K562 (cell line): Measurements from ENCODE around the gene ENTREP1. TPM values are rescaled to one million over a fixed set of nuclear protein-coding genes. Genes with fewer than 3 reads are reported as not detected.

ENCODE experiments used
- ATAC-seq: fragments of 200-7000 bp; cut with Tn5 transposase; 3 replicates; pipeline ENCODE4 v1.9.1; 2020; ENCODE audit warnings: moderate library complexity
- BruUV-seq: library from RNA; stranded (reverse); fragments of 400-500 nt; replicated peaks from 2 replicates; lab custom pipeline; 2021; lab: Mats Ljungman, UMichigan
- CTCF ChIA-PET: fragments of 300-600 bp; formaldehyde crosslinking; extraction: SDS; loops from one replicate; lab custom pipeline; 2021; ENCODE audit warnings: low intra/inter-chr PET ratio; lab: Yijun Ruan, JAX
- POLR2A ChIA-PET: fragments of 300-600, 350-650 bp; sonication (Branson Sonifier 250); formaldehyde crosslinking; extraction: SDS; loops from one replicate; lab custom pipeline; 2021; ENCODE audit warnings: antibody characterized with exemption, inconsistent platforms; lab: Yijun Ruan, JAX
- DNase-seq, 4 experiments: peaks; one replicate each; pipeline versions ENCODE4 v3.0.0 to v3.0.0-alpha.2; 2011 to 2018; ENCODE audit warnings: low spot score in 3 of 4, mixed read lengths in 3 of 4; ENCODE audit errors: extremely low read depth in 1 of 4
- FAIRE-seq: peaks from 2 replicates; lab custom pipeline; 2011; peaks lifted over from hg19 to GRCh38; lab: Jason Lieb, UNC
- H2AFZ ChIP-seq: 2 replicates; pipeline ENCODE4 v1.6.0; 2011; ENCODE audit warnings: low read depth, low read length, control low read depth, inconsistent platforms
- H3K27ac ChIP-seq: fragments of 200-600 bp; 3 replicates; pipeline ENCODE4 v1.8.0; 2011; ENCODE audit warnings: low read depth, mild to moderate bottlenecking, control low read depth, inconsistent platforms, low read length, moderate library complexity, mixed read lengths; ENCODE audit errors: extremely low read depth
- H3K27me3 ChIP-seq, 2 experiments: fragments of 300-600 bp in 1 of 2; 2 replicates in 1 of 2; 3 replicates in 1 of 2; pipeline versions ENCODE4 v1.6.0 to v1.8.0; 2011; ENCODE audit warnings: inconsistent platforms in 2 of 2, low read length in 2 of 2, mild to moderate bottlenecking in 1 of 2, mixed read lengths in 1 of 2, moderate library complexity in 1 of 2; ENCODE audit not compliant: control insufficient read depth in 2 of 2, insufficient read depth in 2 of 2
- H3K36me3 ChIP-seq: fragments of 300-600 bp; 3 replicates; pipeline ENCODE4 v1.8.0; 2011; ENCODE audit warnings: mild to moderate bottlenecking, low read length, inconsistent platforms; ENCODE audit not compliant: control insufficient read depth, insufficient read depth
- H3K4me1 ChIP-seq, 2 experiments: fragments of 200-600 bp in 1 of 2; replicated peaks in 1 of 2; 2 replicates in 1 of 2; 3 replicates in 1 of 2; pipeline versions ENCODE4 v1.5.1 to v1.8.0; 2011; ENCODE audit warnings: inconsistent platforms in 2 of 2, low read length in 2 of 2, mild to moderate bottlenecking in 1 of 2, mixed read lengths in 1 of 2, moderate library complexity in 1 of 2; ENCODE audit not compliant: control insufficient read depth in 2 of 2, insufficient read depth in 2 of 2
- H3K4me2 ChIP-seq: 2 replicates; pipeline ENCODE4 v1.6.1; 2011; ENCODE audit warnings: low read length, control low read depth, inconsistent platforms, mixed read lengths; ENCODE audit not compliant: insufficient read depth
- H3K4me3 ChIP-seq: fragments of 200-600 bp; sonication (generic), shearing (Covaris generic); 2 replicates; pipeline ENCODE4 v1.5.1; 2016; ENCODE audit warnings: control low read depth, inconsistent platforms
- H3K79me2 ChIP-seq: fragments of 200-600 bp; 3 replicates; pipeline ENCODE4 v1.8.0; 2011; ENCODE audit warnings: low read length, inconsistent platforms; ENCODE audit not compliant: control insufficient read depth, insufficient read depth
- H3K9ac ChIP-seq, 2 experiments: 2 replicates each; pipeline versions ENCODE4 v1.6.0 to v1.6.1; 2011; ENCODE audit warnings: low read depth in 2 of 2, low read length in 2 of 2, control low read depth in 1 of 2, inconsistent platforms in 1 of 2, mild to moderate bottlenecking in 1 of 2, mixed read lengths in 1 of 2; ENCODE audit not compliant: insufficient read depth in 1 of 2
- H3K9me1 ChIP-seq: one replicate; pipeline ENCODE4 v1.6.0; 2011; ENCODE audit warnings: inconsistent platforms, mild to moderate bottlenecking, low read length, moderate library complexity; ENCODE audit not compliant: control insufficient read depth, insufficient read depth
- H3K9me3 ChIP-seq: replicated peaks from 2 replicates; pipeline ENCODE4 v1.5.1; 2011; ENCODE audit warnings: low read depth, low read length, inconsistent platforms; ENCODE audit not compliant: control insufficient read depth, insufficient read depth
- H4K20me1 ChIP-seq: replicated peaks from 2 replicates; pipeline ENCODE4 v1.6.1; 2011; ENCODE audit warnings: low read length, inconsistent platforms, mixed read lengths; ENCODE audit not compliant: control insufficient read depth, insufficient read depth
- DLX4 ChIP-seq: fragments of 250-450 bp; sonication (Bioruptor Pico); IDR thresholded peaks from 2 replicates; pipeline ENCODE4 v1.6.1; 2021; ENCODE audit warnings: mild to moderate bottlenecking
- FOS ChIP-seq: IDR thresholded peaks from 3 replicates; pipeline ENCODE4 v1.6.1; 2011; ENCODE audit not compliant: insufficient read length; ENCODE audit errors: extremely low read depth
- GABPA ChIP-seq: fragments of 200-800 bp; sonication (Bioruptor generic); conservative IDR thresholded peaks from 2 replicates; pipeline ENCODE4 v1.6.1; 2016; ENCODE audit warnings: low read depth, missing genetic modification characterization, missing compliant biosample characterization
- ZNF224 ChIP-seq: sonication (generic); formaldehyde crosslinking; IDR thresholded peaks from 2 replicates; pipeline ENCODE4 v1.8.0; 2022; ENCODE audit warnings: mild to moderate bottlenecking, missing genetic modification reagents
- WGBS: fragments of 100-300 bp; shearing (Covaris generic); methylation state at CpG from one replicate; pipeline ENCODE4 v1.1.6; 2016; ENCODE audit warnings: low coverage, mixed read lengths; ENCODE audit not compliant: insufficient coverage; ENCODE audit errors: missing lambda C conversion rate; 5-methylcytosine and 5-hydroxymethylcytosine counted together
- in situ Hi-C: fragments of 300-500 bp; cut with MboI; formaldehyde crosslinking; loops from 4 replicates; pipeline ENCODE4 v1.15.0; 2018; ENCODE audit warnings: inconsistent platforms, mixed read lengths
- intact Hi-C: fragments of 100-400 bp; cut with micrococcal nuclease; formaldehyde crosslinking; loops from 2 replicates; pipeline ENCODE4 v1.14.2; 2022
- polyA plus RNA-seq, 8 experiments: library from polyadenylated mRNA; depleted of rRNA in 4 of 8; stranded (reverse) in 5 of 8; unstranded in 3 of 8; fragments of >200 nt; fragmentation: Nextera tagmentation in 2 of 8; fragmentation: Illumina TruSeq in 1 of 8; extraction: Ambion mirVana in 2 of 8; extraction: Trizol in 1 of 8; gene quantifications; 2 replicates each; pipeline versions ENCODE4 v1.2.1 to v1.2.3, GENCODE V29; 2011 to 2014; ENCODE audit warnings: inconsistent platforms in 1 of 8, missing spikeins in 1 of 8
- total RNA-seq, 7 experiments: library from RNA; depleted of rRNA in 6 of 7; stranded (reverse); fragments of >200 nt in 6 of 7; fragmentation: Illumina TruSeq in 2 of 7; extraction: Trizol in 2 of 7; gene quantifications; 2 replicates each; pipeline versions ENCODE4 v1.2.1 to v1.2.3, GENCODE V29; 2011 to 2021; ENCODE audit warnings: low replicate concordance in 1 of 7

Gene ENTREP1
- total and polyA plus RNA-seq, 9 of the 15 experiments (the other 6 are each of a cell fraction or from before 2014, with no cell fraction given) = not detected

GRCh38 chr9:69346596-69347390, 21.8 kb downstream of the ENTREP1 start:
- intact Hi-C loops (no loop called here), in situ Hi-C loops (no loop called here)
- TF ChIP-seq ZNF224 (CRISPR knock-in tag) = no peak
- no peak for TF ChIP-seq FOS
- TF ChIP-seq GABPA (tag) = peak; percentile 13; the same call in 1 of the 2 replicates
- no peak for TF ChIP-seq DLX4 (CRISPR knock-in tag)
- Histone ChIP-seq H3K9me1 (no peaks in the 10 kb centered on the region), H3K9me3 (no peaks in the 10 kb centered on the region), H2AFZ (no peak overlapping the region), H3K4me1 (peaks cover 0 to 4% of the 10 kb centered on the region in 2 experiments; a peak in 2 of 5 replicates), H4K20me1 (no peaks in the 10 kb centered on the region), H3K9ac (no peak overlapping the region), H3K36me3 (no peaks in the 10 kb centered on the region), H3K27me3 (no peaks in the 10 kb centered on the region; a peak in 1 of 5 replicates), H3K4me2 (no peak overlapping the region), H3K27ac (no peak overlapping the region), H3K4me3 (no peak overlapping the region), H3K79me2 (no peaks in the 10 kb centered on the region)
- POLR2A ChIA-PET = no interaction called here
- WGBS = 13% methylated on average over 6 of the region's 6 CpGs
- no peak for FAIRE-seq
- no TSS peak for BruUV-seq
- ATAC-seq = no peak; the same call in 1 of the 3 replicates
- CTCF ChIA-PET = no interaction called here
- no peak for DNase-seq
